Liver (tissue), 3 donors: ENCODE measurements around the gene KIF1A.

Experiments used
- FOXA1 ChIP-seq: IDR thresholded peaks from 2 replicates; pipeline ENCODE4 v1.6.1; 2016; ENCODE audit warnings: antibody characterized with exemption
- JUND ChIP-seq, 2 donors: IDR thresholded peaks; 2 replicates each; pipeline ENCODE4 v1.6.1; 2016; ENCODE audit warnings: antibody characterized with exemption in 2 of 2
- YY1 ChIP-seq: IDR thresholded peaks from 2 replicates; pipeline ENCODE4 v1.6.1; 2016; ENCODE audit warnings: antibody characterized with exemption, mild to moderate bottlenecking
- TF ChIP-seq, protein P1 (sequence below): IDR thresholded peaks from 2 replicates; pipeline ENCODE4 v1.6.1; 2016; ENCODE audit warnings: antibody characterized with exemption
- TF ChIP-seq, protein P2 (sequence below): fragments of 150-350 bp; IDR thresholded peaks from 2 replicates; pipeline ENCODE4 v1.5.1; 2017; ENCODE audit warnings: improper control_type of control experiment, low read depth, low read length; ENCODE audit not compliant: missing input control
- TF ChIP-seq, protein P3 (sequence below): IDR thresholded peaks from 2 replicates; pipeline ENCODE4 v1.6.1; 2016; ENCODE audit warnings: antibody characterized with exemption
- TF ChIP-seq, protein P4 (sequence below): IDR thresholded peaks from 2 replicates; pipeline ENCODE4 v1.6.1; 2016; ENCODE audit warnings: antibody characterized with exemption, mild to moderate bottlenecking
- donor health status: healthy.
- donor health status: healthy.

DNA sequence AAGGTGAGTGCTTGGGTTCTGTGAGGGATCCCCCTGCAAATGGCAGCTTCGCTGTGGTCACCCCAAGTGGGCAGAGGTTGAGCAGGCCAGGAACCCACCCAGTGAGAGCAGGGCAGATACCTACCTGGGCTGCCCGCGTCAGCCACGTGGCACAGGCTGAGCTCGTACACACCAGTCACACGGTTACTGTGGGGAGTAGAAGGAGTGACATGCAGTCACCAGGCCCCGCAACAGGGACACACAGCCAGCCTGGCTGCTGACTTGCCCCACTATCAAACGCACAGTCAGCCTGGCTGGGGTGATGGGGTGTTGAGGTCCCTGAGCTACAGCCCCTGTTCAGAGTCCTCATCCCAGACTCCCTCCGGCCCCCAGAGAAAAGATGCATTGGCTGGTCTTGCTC lies 96.2 kb downstream of the KIF1A start:
- TF ChIP-seq, protein P1, sequence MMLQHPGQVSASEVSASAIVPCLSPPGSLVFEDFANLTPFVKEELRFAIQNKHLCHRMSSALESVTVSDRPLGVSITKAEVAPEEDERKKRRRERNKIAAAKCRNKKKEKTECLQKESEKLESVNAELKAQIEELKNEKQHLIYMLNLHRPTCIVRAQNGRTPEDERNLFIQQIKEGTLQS = no peak
- TF ChIP-seq, protein P2, sequence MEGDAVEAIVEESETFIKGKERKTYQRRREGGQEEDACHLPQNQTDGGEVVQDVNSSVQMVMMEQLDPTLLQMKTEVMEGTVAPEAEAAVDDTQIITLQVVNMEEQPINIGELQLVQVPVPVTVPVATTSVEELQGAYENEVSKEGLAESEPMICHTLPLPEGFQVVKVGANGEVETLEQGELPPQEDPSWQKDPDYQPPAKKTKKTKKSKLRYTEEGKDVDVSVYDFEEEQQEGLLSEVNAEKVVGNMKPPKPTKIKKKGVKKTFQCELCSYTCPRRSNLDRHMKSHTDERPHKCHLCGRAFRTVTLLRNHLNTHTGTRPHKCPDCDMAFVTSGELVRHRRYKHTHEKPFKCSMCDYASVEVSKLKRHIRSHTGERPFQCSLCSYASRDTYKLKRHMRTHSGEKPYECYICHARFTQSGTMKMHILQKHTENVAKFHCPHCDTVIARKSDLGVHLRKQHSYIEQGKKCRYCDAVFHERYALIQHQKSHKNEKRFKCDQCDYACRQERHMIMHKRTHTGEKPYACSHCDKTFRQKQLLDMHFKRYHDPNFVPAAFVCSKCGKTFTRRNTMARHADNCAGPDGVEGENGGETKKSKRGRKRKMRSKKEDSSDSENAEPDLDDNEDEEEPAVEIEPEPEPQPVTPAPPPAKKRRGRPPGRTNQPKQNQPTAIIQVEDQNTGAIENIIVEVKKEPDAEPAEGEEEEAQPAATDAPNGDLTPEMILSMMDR = no peak
- TF ChIP-seq, protein P3, sequence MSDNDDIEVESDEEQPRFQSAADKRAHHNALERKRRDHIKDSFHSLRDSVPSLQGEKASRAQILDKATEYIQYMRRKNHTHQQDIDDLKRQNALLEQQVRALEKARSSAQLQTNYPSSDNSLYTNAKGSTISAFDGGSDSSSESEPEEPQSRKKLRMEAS = no peak
- no peak for TF ChIP-seq FOXA1
- TF ChIP-seq, protein P4, sequence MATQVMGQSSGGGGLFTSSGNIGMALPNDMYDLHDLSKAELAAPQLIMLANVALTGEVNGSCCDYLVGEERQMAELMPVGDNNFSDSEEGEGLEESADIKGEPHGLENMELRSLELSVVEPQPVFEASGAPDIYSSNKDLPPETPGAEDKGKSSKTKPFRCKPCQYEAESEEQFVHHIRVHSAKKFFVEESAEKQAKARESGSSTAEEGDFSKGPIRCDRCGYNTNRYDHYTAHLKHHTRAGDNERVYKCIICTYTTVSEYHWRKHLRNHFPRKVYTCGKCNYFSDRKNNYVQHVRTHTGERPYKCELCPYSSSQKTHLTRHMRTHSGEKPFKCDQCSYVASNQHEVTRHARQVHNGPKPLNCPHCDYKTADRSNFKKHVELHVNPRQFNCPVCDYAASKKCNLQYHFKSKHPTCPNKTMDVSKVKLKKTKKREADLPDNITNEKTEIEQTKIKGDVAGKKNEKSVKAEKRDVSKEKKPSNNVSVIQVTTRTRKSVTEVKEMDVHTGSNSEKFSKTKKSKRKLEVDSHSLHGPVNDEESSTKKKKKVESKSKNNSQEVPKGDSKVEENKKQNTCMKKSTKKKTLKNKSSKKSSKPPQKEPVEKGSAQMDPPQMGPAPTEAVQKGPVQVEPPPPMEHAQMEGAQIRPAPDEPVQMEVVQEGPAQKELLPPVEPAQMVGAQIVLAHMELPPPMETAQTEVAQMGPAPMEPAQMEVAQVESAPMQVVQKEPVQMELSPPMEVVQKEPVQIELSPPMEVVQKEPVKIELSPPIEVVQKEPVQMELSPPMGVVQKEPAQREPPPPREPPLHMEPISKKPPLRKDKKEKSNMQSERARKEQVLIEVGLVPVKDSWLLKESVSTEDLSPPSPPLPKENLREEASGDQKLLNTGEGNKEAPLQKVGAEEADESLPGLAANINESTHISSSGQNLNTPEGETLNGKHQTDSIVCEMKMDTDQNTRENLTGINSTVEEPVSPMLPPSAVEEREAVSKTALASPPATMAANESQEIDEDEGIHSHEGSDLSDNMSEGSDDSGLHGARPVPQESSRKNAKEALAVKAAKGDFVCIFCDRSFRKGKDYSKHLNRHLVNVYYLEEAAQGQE = no peak
- TF ChIP-seq YY1 = no peak
- no peak for TF ChIP-seq JUND (IDR thresholded peaks at IDR 0.05)
